Ovary (tissue), 9 donors: ENCODE results near the gene GNG3. TPM values are rescaled to one million over a fixed set of nuclear protein-coding genes. Genes with fewer than 3 reads are reported as not detected.

ENCODE experiments used
- DNase-seq, 5 donors: peaks; one replicate each; pipeline ENCODE4 v3.0.0-alpha.2; 2019 to 2020
- H3K27ac ChIP-seq, 2 donors: fragments of 200-600 bp; one replicate each; pipeline versions ENCODE4 v1.5.1 to v1.8.0; 2019 to 2022
- H3K27me3 ChIP-seq: fragments of 200-600 bp; one replicate; pipeline ENCODE4 v1.8.0; 2022
- H3K36me3 ChIP-seq: fragments of 200-600 bp; sonication (generic); one replicate; pipeline ENCODE4 v1.5.1; 2019
- H3K4me1 ChIP-seq: one replicate; pipeline ENCODE4 v1.8.1; 2013; ENCODE audit warnings: mild to moderate bottlenecking, moderate library complexity; ENCODE audit not compliant: insufficient read depth
- H3K4me3 ChIP-seq: fragments of 200-600 bp; sonication (generic); one replicate; pipeline ENCODE4 v1.5.1; 2017
- H3K9me3 ChIP-seq, 2 donors: fragments of 200-600 bp in 1 of 2; sonication (generic) in 1 of 2; one replicate each; pipeline versions ENCODE4 v1.5.1 to v1.8.1; 2013 to 2019; ENCODE audit warnings: mild to moderate bottlenecking in 1 of 2, moderate library complexity in 1 of 2
- EP300 ChIP-seq: sonication (generic); formaldehyde crosslinking; IDR thresholded peaks from one replicate; pipeline ENCODE4 v1.6.1; 2017; ENCODE audit warnings: antibody characterized with exemption
- POLR2A ChIP-seq: fragments of 450-650 bp; IDR thresholded peaks from one replicate; pipeline ENCODE4 v1.6.1; 2017; ENCODE audit warnings: antibody characterized with exemption, mild to moderate bottlenecking, moderate library complexity
- WGBS, 3 donors: extraction: QIAGEN DNeasy Blood & Tissue Kit in 1 of 3; methylation state at CpG; one replicate each; pipeline versions ENCODE4 v1.1.5 to v1.1.7; 2013 to 2017; 5-methylcytosine and 5-hydroxymethylcytosine counted together
- intact Hi-C, 4 donors: fragments of 100-400 bp; cut with DNase I; formaldehyde crosslinking; loops; one replicate each; pipeline versions ENCODE4 v1.11.0 to v1.15.1; 2022 to 2023
- polyA plus RNA-seq, 2 donors: library from polyadenylated mRNA; stranded (reverse); fragments of 200-250 nt in 1 of 2; fragments of 350-450 nt in 1 of 2; fragmentation: Illumina TruSeq in 1 of 2; extraction: RNeasy Lipid Tissue Mini Kit (QIAGEN cat#74804) in 1 of 2; gene quantifications; one replicate each; pipeline ENCODE4 v1.2.3, GENCODE V29; 2013 to 2014
- total RNA-seq, 7 donors: library from RNA; depleted of rRNA in 2 of 7; stranded (reverse); fragments of >200 nt in 2 of 7; fragmentation: NEBNext Ultra II Directional in 3 of 7; extraction: Animal tissue kit (Norgen Biotek cat#: 25700) in 3 of 7; gene quantifications; one replicate each; pipeline versions ENCODE4 v1.1.0 to v1.2.4, GENCODE V29; 2016 to 2023
- TF ChIP-seq, protein P1 (sequence below), 3 donors: fragments of 450-650 bp in 2 of 3; fragments of 200-600 bp in 1 of 3; IDR thresholded peaks; one replicate each; pipeline versions ENCODE4 v1.5.1 to v1.8.0; 2016 to 2022; ENCODE audit warnings: antibody characterized with exemption in 3 of 3, mild to moderate bottlenecking in 1 of 3
- donor health status: DM: no; HTN: no; CAD: no; lungs with moderate emphysema.
- donor health status: DM: no; HTN: no; CAD: no.
- donor health status: Bipolar disorder and iron deficiency.
- donor health status: DM: yes; HTN: yes; CAD: no.
- donor health status: DM: no; HTN: no; CAD: no.
- donor health status: DM: yes; HTN: yes; CAD: no.

GNG3 gene
- total and polyA plus RNA-seq, 9 donors = 0.18 to 0.73 (median 0.34) TPM; not detected in 2

DNA sequence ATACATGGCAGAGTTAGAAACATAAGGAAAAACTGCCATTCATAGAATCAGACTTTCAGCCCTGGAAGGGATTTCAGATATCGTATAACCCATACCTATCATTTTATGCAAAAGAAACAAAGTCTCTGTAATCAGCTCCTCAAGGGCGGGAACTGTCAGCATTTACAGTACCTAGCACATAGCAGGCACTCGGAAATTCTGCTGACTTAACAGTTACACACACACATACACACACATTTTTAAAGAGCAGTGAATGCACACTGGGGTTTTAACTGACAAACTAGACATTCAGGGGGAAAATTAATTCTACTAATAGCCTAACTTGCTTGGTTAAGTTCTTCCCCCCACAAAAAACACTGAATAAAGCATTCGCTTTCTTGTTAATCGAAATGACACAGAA is 8.7 kb downstream of the GNG3 start:
- intact Hi-C loops = no loop called here
- 83 to 86% (median 84%) methylated on average over 5 of the region's 5 CpGs for WGBS, 3 donors
- H3K36me3 ChIP-seq = no peaks in the 10 kb centered on the region

DNA sequence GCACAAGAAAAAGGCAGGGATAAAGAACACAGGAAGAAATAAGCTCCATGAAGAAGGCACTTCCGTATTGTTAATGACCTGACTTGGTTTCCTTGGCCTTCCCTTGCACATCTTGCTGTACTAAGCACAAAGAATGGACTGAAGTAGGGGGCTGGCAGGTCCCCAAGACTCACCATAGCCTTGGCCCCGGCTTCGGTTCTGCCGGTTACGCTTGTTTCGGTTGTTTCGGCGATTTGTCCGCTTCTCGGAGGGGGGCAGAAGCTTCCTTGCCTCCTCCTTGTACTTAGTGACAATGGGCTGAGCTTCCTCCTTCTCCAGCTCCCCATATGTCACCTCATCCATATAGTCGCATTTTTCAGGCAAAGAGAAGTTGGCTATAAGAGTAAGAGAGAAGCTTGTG is 9.3 kb downstream of the GNG3 start:
- no peaks in the 10 kb centered on the region for H3K27me3 ChIP-seq
- intact Hi-C loops = no loop called here
- WGBS, 3 donors = 85 to 89% (median 86%) methylated on average over 11 of the region's 11 CpGs
- no peak overlapping the region for H3K27ac ChIP-seq
- H3K9me3 ChIP-seq = no peaks in the 10 kb centered on the region
- no peak overlapping the region for H3K4me3 ChIP-seq
- no peaks in the 10 kb centered on the region for H3K4me1 ChIP-seq
- TF ChIP-seq POLR2A (no peak), EP300 (no peak)
- TF ChIP-seq, protein P1, sequence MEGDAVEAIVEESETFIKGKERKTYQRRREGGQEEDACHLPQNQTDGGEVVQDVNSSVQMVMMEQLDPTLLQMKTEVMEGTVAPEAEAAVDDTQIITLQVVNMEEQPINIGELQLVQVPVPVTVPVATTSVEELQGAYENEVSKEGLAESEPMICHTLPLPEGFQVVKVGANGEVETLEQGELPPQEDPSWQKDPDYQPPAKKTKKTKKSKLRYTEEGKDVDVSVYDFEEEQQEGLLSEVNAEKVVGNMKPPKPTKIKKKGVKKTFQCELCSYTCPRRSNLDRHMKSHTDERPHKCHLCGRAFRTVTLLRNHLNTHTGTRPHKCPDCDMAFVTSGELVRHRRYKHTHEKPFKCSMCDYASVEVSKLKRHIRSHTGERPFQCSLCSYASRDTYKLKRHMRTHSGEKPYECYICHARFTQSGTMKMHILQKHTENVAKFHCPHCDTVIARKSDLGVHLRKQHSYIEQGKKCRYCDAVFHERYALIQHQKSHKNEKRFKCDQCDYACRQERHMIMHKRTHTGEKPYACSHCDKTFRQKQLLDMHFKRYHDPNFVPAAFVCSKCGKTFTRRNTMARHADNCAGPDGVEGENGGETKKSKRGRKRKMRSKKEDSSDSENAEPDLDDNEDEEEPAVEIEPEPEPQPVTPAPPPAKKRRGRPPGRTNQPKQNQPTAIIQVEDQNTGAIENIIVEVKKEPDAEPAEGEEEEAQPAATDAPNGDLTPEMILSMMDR (IDR thresholded peaks at IDR 0.05) = no peak
- DNase-seq = peak in 2 of 5 donors; percentile 15 to 30
- no peaks in the 10 kb centered on the region for H3K36me3 ChIP-seq

More for the DNA sequence above, 8.7 kb downstream of the GNG3 start:
- DNase-seq = no peak
- no peaks in the 10 kb centered on the region for H3K9me3 ChIP-seq
- no peak overlapping the region for H3K4me3 ChIP-seq
- no peak overlapping the region for H3K27ac ChIP-seq
- TF ChIP-seq EP300 = no peak
- TF ChIP-seq POLR2A = no peak
- TF ChIP-seq, protein P1 (IDR thresholded peaks at IDR 0.05) = no peak
- H3K4me1 ChIP-seq = no peaks in the 10 kb centered on the region
- no peaks in the 10 kb centered on the region for H3K27me3 ChIP-seq

DNA sequence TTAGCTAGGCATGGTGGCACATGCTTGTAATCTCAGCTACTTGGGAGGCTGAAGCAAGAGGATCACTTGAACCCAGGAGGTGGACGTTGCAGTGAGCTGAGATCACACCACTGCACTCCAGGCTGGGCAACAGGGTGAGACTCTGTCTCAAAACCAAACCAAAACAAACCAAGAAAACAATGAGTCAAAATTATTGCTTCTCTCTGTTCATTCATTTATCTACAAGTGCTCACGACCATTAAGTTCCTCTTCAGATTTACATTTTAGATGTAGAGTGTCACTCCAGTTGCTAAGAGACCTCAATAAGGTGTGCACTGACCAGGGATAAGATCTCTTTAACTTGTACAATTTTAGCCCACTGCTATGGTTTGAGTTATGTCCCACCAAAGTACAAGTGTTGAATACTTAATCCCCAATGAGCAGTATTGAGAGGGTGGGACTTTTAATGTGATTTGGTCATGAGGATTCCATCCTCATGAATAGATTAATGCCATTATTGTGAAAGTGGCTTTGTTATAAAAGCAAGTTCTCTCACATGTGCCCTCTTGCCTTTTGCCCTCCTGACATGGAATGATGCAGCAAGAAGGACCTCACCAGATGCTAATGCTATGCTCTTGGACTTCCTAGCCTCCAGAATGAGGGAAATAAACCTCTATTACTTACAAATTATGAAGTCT is 12.0 kb downstream of the GNG3 start:
- Histone ChIP-seq H3K4me3 (no peak overlapping the region), H3K27ac (no peak overlapping the region), H3K9me3 (no peaks in the 10 kb centered on the region), H3K36me3 (no peaks in the 10 kb centered on the region), H3K27me3 (no peaks in the 10 kb centered on the region), H3K4me1 (no peaks in the 10 kb centered on the region)
- intact Hi-C loops = no loop called here
- no peak for TF ChIP-seq POLR2A
- TF ChIP-seq, protein P1 (IDR thresholded peaks at IDR 0.05) = no peak
- no peak for DNase-seq
- WGBS, 3 donors = 70 to 73% (median 73%) methylated on average over 2 of the region's 2 CpGs

DNA sequence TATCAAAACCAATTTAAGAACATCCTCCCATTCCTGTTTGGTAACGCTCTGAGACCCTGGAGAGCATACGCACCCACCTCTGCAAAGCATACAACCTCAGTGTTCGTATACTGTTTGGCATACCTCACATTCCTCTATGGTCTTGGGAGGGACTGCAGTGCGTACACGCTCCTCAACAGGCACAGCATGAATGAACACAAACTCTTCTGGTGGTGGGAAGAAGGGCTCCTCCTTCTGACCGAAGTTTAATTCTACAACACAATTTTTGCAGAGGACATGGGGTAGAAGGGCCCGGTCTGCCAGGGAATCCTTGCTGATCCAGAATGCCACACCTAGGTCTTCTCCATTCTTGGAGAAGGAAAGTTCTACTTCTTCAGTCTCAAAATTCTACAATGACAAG is 14.5 kb downstream of the GNG3 start:
- H3K27me3 ChIP-seq = no peaks in the 10 kb centered on the region
- no peaks in the 10 kb centered on the region for H3K9me3 ChIP-seq
- no peak for DNase-seq
- no peaks in the 10 kb centered on the region for H3K36me3 ChIP-seq
- TF ChIP-seq EP300 = no peak
- TF ChIP-seq, protein P1 (IDR thresholded peaks at IDR 0.05) = no peak
- TF ChIP-seq POLR2A = no peak
- H3K27ac ChIP-seq = no peak overlapping the region
- no peak overlapping the region for H3K4me3 ChIP-seq
- WGBS, 3 donors = 51 to 55% (median 54%) methylated on average over 7 of the region's 7 CpGs
- intact Hi-C loops = no loop called here
- no peaks in the 10 kb centered on the region for H3K4me1 ChIP-seq
